Testis (tissue), 5 donors: ENCODE results near the gene GOLGA7B. TPM values are rescaled to one million over a fixed set of nuclear protein-coding genes. Genes with fewer than 3 reads are reported as not detected.

Experiments
- DNase-seq: peaks from one replicate; pipeline ENCODE4 v3.0.0-alpha.2; 2019
- H3K27ac ChIP-seq, 2 donors: fragments of 200-600 bp; sonication (generic); one replicate each; pipeline ENCODE4 v1.5.1; 2019
- H3K27me3 ChIP-seq: fragments of 200-600 bp; sonication (generic); one replicate; pipeline ENCODE4 v1.5.1; 2019
- H3K36me3 ChIP-seq: fragments of 200-600 bp; sonication (generic); one replicate; pipeline ENCODE4 v1.5.1; 2017; ENCODE audit warnings: low read depth; ENCODE audit errors: missing control alignments
- H3K4me1 ChIP-seq: fragments of 200-600 bp; sonication (generic); one replicate; pipeline ENCODE4 v1.5.1; 2019
- H3K4me3 ChIP-seq, 2 donors: fragments of 200-600 bp; sonication (generic); one replicate each; pipeline ENCODE4 v1.5.1; 2017 to 2019
- H3K9me3 ChIP-seq: fragments of 200-600 bp; sonication (generic); one replicate; pipeline ENCODE4 v1.5.1; 2017
- POLR2A ChIP-seq: fragments of 450-650 bp; IDR thresholded peaks from one replicate; pipeline ENCODE4 v1.6.1; 2017; ENCODE audit warnings: antibody characterized with exemption, mild to moderate bottlenecking, moderate library complexity
- WGBS, 2 donors: methylation state at CpG; one replicate each; pipeline ENCODE4 v1.1.5; 2018; 5-methylcytosine and 5-hydroxymethylcytosine counted together
- intact Hi-C: fragments of 100-400 bp; cut with DNase I; formaldehyde crosslinking; loops from one replicate; pipeline ENCODE4 v1.15.1; 2023; ENCODE audit warnings: low total_unique reads
- long read RNA-seq, 2 donors: transcript quantifications; one replicate each; lab custom pipeline, GENCODE V29; 2026
- polyA plus RNA-seq: library from polyadenylated mRNA; stranded (reverse); fragments of 350-450 nt; fragmentation: Illumina TruSeq; extraction: RNeasy Lipid Tissue Mini Kit (QIAGEN cat#74804); gene quantifications from one replicate; pipeline ENCODE4 v1.2.3, GENCODE V29; 2014; ENCODE audit warnings: low read depth, low replicate concordance; ENCODE audit not compliant: insufficient read depth
- total RNA-seq, 2 donors: library from RNA; depleted of rRNA; stranded (reverse); fragments of >200 nt; gene quantifications; one replicate each; pipeline ENCODE4 v1.2.3, GENCODE V29; 2016
- TF ChIP-seq, protein P1 (sequence below), 3 experiments: fragments of 450-650 bp in 2 of 3; fragments of 200-600 bp in 1 of 3; sonication (generic) in 1 of 3; IDR thresholded peaks; one replicate each; pipeline ENCODE4 v1.5.1; 2016 to 2019; ENCODE audit warnings: antibody characterized with exemption in 3 of 3, mild to moderate bottlenecking in 2 of 3, moderate library complexity in 1 of 3

The GOLGA7B gene
- total RNA-seq = 1 to 10 TPM; 1.1 TPM
- polyA plus RNA-seq = 1.3 TPM
- long read RNA-seq, donor 1, full-length matches to known transcripts = 2 of 2 reads
- long read RNA-seq, donor 1, partial matches to known transcripts = 0 of 2 reads
- long read RNA-seq, donor 1, other reads (novel, unspliced or antisense) = 0 of 2 reads
- long read RNA-seq, donor 2 = 0 reads

- intact Hi-C loops = no loop called here
- Histone ChIP-seq H3K27ac (no peak within 1 kb of the TSS), H3K4me3 (peak within 1 kb of the TSS; percentile 44 to 51), H3K27me3 (no peaks in the 10 kb centered on the region), H3K4me1 (peaks cover 4% of the 10 kb centered on the region), H3K9me3 (no peaks in the 10 kb centered on the region), H3K36me3 (no peaks in the 10 kb centered on the region)
- DNase-seq = peak; percentile 39
- WGBS, 2 donors = 0 to 1% methylated on average over 6 to 55 of the region's 87 CpGs
- no peak for TF ChIP-seq POLR2A
- TF ChIP-seq, protein P1, sequence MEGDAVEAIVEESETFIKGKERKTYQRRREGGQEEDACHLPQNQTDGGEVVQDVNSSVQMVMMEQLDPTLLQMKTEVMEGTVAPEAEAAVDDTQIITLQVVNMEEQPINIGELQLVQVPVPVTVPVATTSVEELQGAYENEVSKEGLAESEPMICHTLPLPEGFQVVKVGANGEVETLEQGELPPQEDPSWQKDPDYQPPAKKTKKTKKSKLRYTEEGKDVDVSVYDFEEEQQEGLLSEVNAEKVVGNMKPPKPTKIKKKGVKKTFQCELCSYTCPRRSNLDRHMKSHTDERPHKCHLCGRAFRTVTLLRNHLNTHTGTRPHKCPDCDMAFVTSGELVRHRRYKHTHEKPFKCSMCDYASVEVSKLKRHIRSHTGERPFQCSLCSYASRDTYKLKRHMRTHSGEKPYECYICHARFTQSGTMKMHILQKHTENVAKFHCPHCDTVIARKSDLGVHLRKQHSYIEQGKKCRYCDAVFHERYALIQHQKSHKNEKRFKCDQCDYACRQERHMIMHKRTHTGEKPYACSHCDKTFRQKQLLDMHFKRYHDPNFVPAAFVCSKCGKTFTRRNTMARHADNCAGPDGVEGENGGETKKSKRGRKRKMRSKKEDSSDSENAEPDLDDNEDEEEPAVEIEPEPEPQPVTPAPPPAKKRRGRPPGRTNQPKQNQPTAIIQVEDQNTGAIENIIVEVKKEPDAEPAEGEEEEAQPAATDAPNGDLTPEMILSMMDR (IDR thresholded peaks at IDR 0.05) = no peak
These were observed at the start of gene GOLGA7B for GRCh38 chr10:97849687-97850402. Gene GOLGA7B, plus strand, starts transcription at chr10:97849843. Its CDS starts 461 bp downstream, at chr10:97850304.

GRCh38 chr10:97800474-97800873 is 49.2 kb upstream of the GOLGA7B start:
- DNase-seq = no peak
- Histone ChIP-seq H3K27me3 (no peaks in the 10 kb centered on the region), H3K4me3 (no peak overlapping the region), H3K36me3 (no peaks in the 10 kb centered on the region), H3K9me3 (no peaks in the 10 kb centered on the region), H3K4me1 (peaks cover 7% of the 10 kb centered on the region), H3K27ac (no peak overlapping the region)
- no peak for TF ChIP-seq POLR2A
- TF ChIP-seq, protein P1 (IDR thresholded peaks at IDR 0.05) = no peak
- WGBS, 2 donors = 43 to 44% methylated on average over 6 to 9 of the region's 9 CpGs
- intact Hi-C loops = no loop called here

- WGBS, 2 donors = 52 to 87% methylated on average over 3 to 5 of the region's 5 CpGs
- Histone ChIP-seq H3K27ac (no peak overlapping the region), H3K36me3 (no peaks in the 10 kb centered on the region), H3K4me3 (no peak overlapping the region), H3K4me1 (peaks cover 7% of the 10 kb centered on the region), H3K9me3 (no peaks in the 10 kb centered on the region), H3K27me3 (no peaks in the 10 kb centered on the region)
- TF ChIP-seq, protein P1 (IDR thresholded peaks at IDR 0.05) = no peak
- no peak for TF ChIP-seq POLR2A
- no peak for DNase-seq
- intact Hi-C loops = no loop called here
These were observed 48.2 kb upstream of the GOLGA7B start for GRCh38 chr10:97801422-97801821.

DNA sequence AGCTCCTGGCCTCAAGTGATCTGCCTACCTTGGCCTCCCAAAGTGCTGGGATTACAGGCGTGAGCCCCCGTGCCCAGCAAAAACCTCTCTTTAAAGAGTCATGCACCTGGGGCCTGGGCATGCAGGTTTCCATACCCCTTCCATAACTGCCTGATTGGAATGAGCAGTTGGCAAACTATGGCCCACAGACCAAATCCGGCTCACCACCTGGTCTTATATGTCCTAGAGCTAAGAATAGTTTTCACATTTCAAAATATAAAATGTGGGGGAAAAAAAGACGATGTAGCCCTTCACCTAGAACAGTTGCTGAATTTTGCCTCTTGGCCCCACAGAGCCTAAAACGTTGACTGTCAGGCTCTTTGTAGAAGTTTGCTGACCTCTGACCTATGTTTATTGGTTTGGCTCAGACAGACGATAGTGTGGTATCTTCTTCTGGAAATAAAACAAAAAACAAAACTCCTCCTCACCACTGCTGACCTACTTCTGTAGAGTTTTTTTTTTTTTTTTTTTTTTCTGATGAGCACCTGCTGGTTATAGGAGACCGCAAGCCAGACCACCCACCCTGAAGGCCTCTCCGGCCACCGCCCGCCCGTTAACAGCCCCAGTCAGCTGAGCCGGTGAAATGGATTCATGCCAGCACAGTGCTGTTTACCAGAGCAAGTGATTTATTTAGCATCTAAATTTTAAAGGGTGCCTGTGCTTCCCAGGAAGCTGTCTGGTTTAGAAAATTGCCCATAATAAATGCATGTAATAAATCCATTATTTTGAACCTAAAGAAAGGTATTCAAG is 44.4 kb upstream of the GOLGA7B start:
- intact Hi-C loops = no loop called here
- H3K4me1 ChIP-seq = peaks cover 7% of the 10 kb centered on the region
- no peak overlapping the region for H3K4me3 ChIP-seq
- DNase-seq = peak; percentile 72
- WGBS, 2 donors = 49 to 62% methylated on average over 12 of the region's 12 CpGs
- TF ChIP-seq, protein P1 (IDR thresholded peaks at IDR 0.05) = no peak
- TF ChIP-seq POLR2A = no peak
- H3K36me3 ChIP-seq = no peaks in the 10 kb centered on the region
- no peak overlapping the region for H3K27ac ChIP-seq
- H3K27me3 ChIP-seq = no peaks in the 10 kb centered on the region
- H3K9me3 ChIP-seq = no peaks in the 10 kb centered on the region
